Progenitor cell of endocrine pancreas (in vitro differentiated cells): ENCODE measurements around the gene TAF1. TPM values are rescaled to one million over a fixed set of nuclear protein-coding genes. Genes with fewer than 3 reads are reported as not detected.
A peak's percentile ranks its signal among the peaks of the same experiment; 100 is the strongest.

Source experiments
- DNase-seq: peaks from one replicate; pipeline ENCODE4 v3.0.0; 2021; ENCODE audit warnings: low spot score; ENCODE audit not compliant: unreplicated experiment
- H3K27ac Mint-ChIP-seq: 2 replicates; pipeline ENCODE4 v1.8.0; 2021; ENCODE audit warnings: mild to moderate bottlenecking, moderate library complexity, mixed read lengths
- H3K27me3 Mint-ChIP-seq: 2 replicates; pipeline ENCODE4 v1.8.0; 2021; ENCODE audit warnings: mixed read lengths
- H3K36me3 Mint-ChIP-seq: 2 replicates; pipeline ENCODE4 v1.8.0; 2022; ENCODE audit warnings: mixed read lengths; ENCODE audit not compliant: insufficient read depth
- H3K4me1 Mint-ChIP-seq: 2 replicates; pipeline ENCODE4 v1.8.0; 2021; ENCODE audit warnings: low read depth, mixed read lengths
- H3K4me3 Mint-ChIP-seq: 2 replicates; pipeline ENCODE4 v1.8.0; 2021; ENCODE audit warnings: low read depth, mild to moderate bottlenecking, moderate library complexity, mixed read lengths
- H3K9me3 Mint-ChIP-seq: 2 replicates; pipeline ENCODE4 v1.8.0; 2021; ENCODE audit warnings: low read depth, mixed read lengths
- CTCF ChIP-seq: fragments of 200-600 bp; sonication (generic); IDR thresholded peaks from one replicate; pipeline ENCODE4 v1.5.0; 2021; ENCODE audit warnings: antibody characterized with exemption, mild to moderate bottlenecking; ENCODE audit not compliant: unreplicated experiment
- total RNA-seq: library from RNA; stranded (reverse); gene quantifications from 2 replicates; pipeline ENCODE4 v1.2.1, GENCODE V29; 2021

The TAF1 gene
- total RNA-seq, 1 donor from 2014 or later = 34.6 TPM

GRCh38 chrX:71364221-71364620 lies 1.9 kb upstream of the TAF1 start:
- no peak overlapping the region for H3K4me3 Mint-ChIP-seq
- H3K27ac Mint-ChIP-seq = no peak overlapping the region
- no peaks in the 10 kb centered on the region for H3K27me3 Mint-ChIP-seq
- TF ChIP-seq CTCF = no peak
- DNase-seq = no peak
- H3K9me3 Mint-ChIP-seq = peaks cover 4% of the 10 kb centered on the region
- H3K4me1 Mint-ChIP-seq = peaks cover 6% of the 10 kb centered on the region
- H3K36me3 Mint-ChIP-seq = no peaks in the 10 kb centered on the region

GRCh38 chrX:71365356-71365874 lies 742 bp upstream of the TAF1 start:
- Mint-ChIP-seq H3K9me3 (peaks cover 4% of the 10 kb centered on the region), H3K4me1 (peaks cover 6% of the 10 kb centered on the region), H3K36me3 (no peaks in the 10 kb centered on the region), H3K27me3 (no peaks in the 10 kb centered on the region), H3K27ac (peak overlapping the region; percentile 98), H3K4me3 (peak overlapping the region; percentile 97)
- DNase-seq = no peak
- no peak for TF ChIP-seq CTCF

- H3K27me3 Mint-ChIP-seq = no peaks in the 10 kb centered on the region
- DNase-seq = peak; percentile 13
- peaks cover 5% of the 10 kb centered on the region for H3K9me3 Mint-ChIP-seq
- no peak for TF ChIP-seq CTCF
- peaks cover 6% of the 10 kb centered on the region for H3K36me3 Mint-ChIP-seq
- H3K27ac Mint-ChIP-seq = peak overlapping the region; percentile 98
- peaks cover 6% of the 10 kb centered on the region for H3K4me1 Mint-ChIP-seq
- peak overlapping the region; percentile 97 for H3K4me3 Mint-ChIP-seq
These were observed 608 bp downstream of the TAF1 start for GRCh38 chrX:71366674-71367256.

GRCh38 chrX:71367396-71367795 lies 1.2 kb downstream of the TAF1 start:
- no peak for TF ChIP-seq CTCF
- Mint-ChIP-seq H3K4me3 (peak overlapping the region; percentile 97), H3K36me3 (peaks cover 6% of the 10 kb centered on the region), H3K9me3 (peaks cover 5% of the 10 kb centered on the region), H3K27ac (peak overlapping the region; percentile 98), H3K4me1 (peaks cover 6% of the 10 kb centered on the region), H3K27me3 (no peaks in the 10 kb centered on the region)
- DNase-seq = no peak

GRCh38 chrX:71372388-71372787 lies 6.2 kb downstream of the TAF1 start:
- DNase-seq = no peak
- no peak overlapping the region for H3K27ac Mint-ChIP-seq
- no peak for TF ChIP-seq CTCF
- peaks cover 15% of the 10 kb centered on the region for H3K36me3 Mint-ChIP-seq
- peaks cover 3% of the 10 kb centered on the region for H3K4me1 Mint-ChIP-seq
- H3K9me3 Mint-ChIP-seq = peaks cover 8% of the 10 kb centered on the region
- no peak overlapping the region for H3K4me3 Mint-ChIP-seq
- H3K27me3 Mint-ChIP-seq = no peaks in the 10 kb centered on the region
